ENCODE data around the gene PRR20A. TPM values are rescaled to one million over a fixed set of nuclear protein-coding genes. Genes with fewer than 3 reads are reported as not detected.
"Not testable (repeated sequence)": the region's sequence is repeated elsewhere in the genome, so short reads cannot be mapped to it uniquely, and the experiment has no call there.

The PRR20A gene
- polyA plus RNA-seq (2012; ENCODE audit: insufficient read depth, insufficient read length) = not detected

DNA sequence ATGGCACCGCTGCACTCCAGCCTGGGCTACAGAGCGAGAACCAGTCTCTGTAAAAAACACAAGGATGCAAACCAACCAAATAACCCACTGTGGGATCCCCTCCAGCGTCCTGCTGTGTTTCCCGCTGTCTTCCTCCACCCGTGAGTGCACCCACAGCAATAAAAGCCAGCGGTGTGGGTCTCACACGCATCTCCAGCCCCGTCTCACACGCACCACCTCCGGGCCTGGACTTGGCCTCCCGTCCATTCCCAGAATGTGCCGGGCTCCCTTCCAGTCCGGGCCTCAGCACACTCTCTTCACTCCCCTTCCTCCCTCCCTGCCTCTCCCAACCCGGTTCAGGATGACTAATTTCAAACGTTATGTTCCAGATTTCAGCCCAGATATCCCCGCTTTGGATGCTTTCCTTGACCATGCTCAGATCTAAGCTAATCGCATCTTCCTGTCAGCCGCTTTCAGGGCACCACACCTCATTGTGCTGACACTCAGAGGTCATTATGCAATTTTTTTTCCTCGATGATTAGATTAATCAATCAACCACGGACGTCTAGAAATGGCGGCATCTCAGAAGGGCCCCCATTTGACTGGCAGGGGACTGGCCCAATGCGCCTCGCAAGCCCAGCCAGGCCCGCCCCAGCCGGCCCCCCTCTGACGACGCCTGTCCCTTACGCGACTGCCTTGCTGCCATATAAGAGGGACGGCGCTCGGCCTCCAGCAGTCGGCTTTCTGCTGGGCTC lies at the start of gene PRR20A:
Gene PRR20A, plus strand, starts transcription at position 684 of the 734 bp plus-strand sequence. CDS start 387 bp downstream, outside the sequence.
- not testable (repeated sequence) for DNase-seq (ENCODE audit: low read depth, low spot score); H3K4me3 ChIP-seq (ENCODE audit: low read length)

DNA sequence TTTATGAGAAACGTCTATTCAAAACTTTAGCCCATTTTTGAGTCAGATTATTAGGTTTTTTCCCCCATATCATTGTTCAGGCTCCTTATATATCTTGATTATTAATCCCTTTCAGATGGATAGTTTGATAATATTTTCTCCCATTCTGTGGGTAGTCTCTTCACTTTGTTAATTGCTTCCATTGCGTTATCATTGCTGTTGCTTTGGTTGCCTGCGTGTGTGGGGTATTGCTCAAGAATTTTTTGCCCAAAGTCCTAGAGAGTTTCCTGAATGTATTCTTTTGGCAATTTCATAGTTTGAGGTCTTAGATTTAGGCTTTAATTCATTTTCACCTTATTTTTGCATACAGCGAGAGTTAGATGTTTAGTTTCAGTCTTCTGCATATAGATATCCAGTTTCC lies 25.8 kb upstream of the PRR20A start:
- no peak for DNase-seq (ENCODE audit: low read depth, low spot score)
- H3K4me3 ChIP-seq (ENCODE audit: low read length) = no peak overlapping the region

DNA sequence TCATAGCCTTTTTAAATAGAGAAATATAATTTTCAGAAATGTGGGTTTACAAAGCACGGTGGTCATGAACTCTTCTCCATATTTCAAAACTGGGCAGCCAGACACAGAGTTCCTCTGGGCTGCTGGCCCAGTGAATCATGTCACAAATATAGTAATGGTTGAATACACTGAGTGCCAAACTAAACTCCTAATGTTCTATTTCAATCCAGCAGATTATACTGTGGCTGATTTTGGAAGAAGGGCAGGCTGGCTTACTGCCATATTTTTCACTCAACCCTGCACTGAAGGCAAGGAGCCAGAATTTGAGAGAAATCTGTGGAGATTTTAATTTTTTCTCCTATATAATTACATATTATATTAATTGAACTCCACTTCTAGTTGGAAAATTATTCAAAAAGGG lies 17.0 kb upstream of the PRR20A start:
- no peak overlapping the region for H3K4me3 ChIP-seq (ENCODE audit: low read length)
- no peak for DNase-seq (ENCODE audit: low read depth, low spot score)

DNA sequence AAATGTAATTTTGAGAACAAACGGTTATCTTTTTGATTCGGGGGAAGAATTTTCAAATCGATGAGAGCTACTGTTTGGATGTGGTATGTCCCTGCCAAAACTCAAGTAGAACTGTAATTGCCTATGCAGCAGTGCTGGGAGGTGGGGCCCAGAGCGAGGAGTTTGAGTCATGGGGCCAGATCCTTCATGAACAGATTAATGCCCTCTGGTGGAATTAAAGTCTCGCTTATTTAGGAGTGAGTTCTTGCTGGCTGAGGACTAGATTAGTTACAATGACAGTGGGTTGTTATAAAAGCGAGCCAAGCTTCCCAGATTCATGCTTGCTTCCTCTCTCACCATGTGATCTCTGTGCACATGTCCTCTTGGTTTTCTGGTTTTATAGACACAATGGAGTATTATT lies 11.8 kb upstream of the PRR20A start:
- no peak overlapping the region for H3K4me3 ChIP-seq (ENCODE audit: low read length)
- DNase-seq (ENCODE audit: low read depth, low spot score) = peak; percentile 1

DNA sequence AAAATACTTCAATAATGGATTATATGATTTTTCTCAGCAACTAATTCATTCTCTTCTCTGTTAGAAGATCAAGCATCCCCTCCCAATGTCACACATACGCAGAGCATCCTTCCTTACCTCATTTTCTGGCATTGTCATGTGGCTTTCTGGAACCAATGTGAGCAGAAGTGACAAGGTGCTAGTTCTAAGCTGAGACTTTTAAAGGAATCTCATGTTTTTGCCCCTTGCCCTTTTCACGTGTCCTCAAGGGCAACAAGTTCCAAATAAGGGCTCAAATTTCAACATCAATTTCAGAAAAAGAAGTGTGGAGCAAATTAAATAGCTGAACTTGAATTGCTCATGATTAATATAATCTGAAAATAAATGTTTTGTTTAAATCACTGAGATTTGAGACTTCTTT lies 4.6 kb upstream of the PRR20A start:
- H3K4me3 ChIP-seq (ENCODE audit: low read length) = no peak overlapping the region
- no peak for DNase-seq (ENCODE audit: low read depth, low spot score)

DNA sequence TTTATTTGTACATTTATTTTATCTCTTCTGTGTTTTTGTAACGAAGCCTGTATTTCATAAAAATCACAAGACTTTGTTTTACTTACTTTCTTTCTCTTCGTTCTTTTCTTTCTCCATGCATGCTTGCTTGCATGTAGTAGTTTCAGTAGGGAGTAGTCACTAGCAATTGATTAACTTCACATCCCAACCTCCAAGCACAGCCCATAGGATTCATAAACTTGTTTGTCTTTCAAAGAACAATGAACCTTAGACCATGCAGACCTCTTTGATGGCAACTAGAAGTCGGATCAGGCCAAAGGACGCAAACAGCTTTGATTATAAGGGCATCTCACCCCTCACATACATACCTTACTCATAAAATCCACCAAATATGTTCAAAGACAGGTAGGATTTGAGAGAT lies 3.1 kb upstream of the PRR20A start:
- no peak overlapping the region for H3K4me3 ChIP-seq (ENCODE audit: low read length)
- DNase-seq (ENCODE audit: low read depth, low spot score) = no peak

DNA sequence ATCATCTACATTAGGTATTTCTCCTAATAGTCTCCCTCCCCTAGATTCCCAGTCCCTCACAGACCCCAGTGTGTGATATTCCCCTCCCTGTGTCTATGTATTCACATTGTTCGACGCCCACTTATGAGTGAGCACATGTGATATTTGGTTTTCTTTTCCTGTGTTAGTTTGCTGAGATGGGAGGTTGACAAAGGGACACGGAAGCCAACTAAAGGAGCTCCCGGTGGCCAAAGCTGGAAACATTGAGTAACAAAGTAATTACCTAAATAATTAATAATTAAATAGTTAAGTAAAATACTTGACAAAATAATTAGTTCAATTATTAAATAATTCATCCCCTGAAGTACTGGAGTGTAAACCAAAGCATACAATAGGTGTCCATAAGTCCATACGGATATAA lies 1.7 kb upstream of the PRR20A start:
- DNase-seq (ENCODE audit: low read depth, low spot score) = no peak
- H3K4me3 ChIP-seq (ENCODE audit: low read length) = no peak overlapping the region

DNA sequence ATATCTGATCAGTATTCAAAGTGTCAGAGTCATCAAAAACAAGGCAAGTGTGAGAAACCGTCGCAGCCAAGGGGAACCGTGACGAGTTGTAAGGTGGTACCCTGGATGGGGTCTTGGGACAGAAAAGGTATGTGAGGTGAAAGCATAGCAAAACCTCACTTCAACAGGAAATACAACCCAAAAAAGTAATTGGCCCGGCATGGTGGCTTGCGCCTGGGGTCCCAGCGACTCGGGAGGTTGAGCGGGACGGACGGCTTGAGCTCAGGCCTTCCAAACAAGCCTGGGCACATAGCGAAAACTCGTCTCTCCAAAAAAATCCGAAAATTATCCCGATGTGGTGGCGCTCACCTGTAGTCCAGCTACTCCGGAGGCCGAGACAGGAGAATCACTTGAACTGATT lies 937 bp upstream of the PRR20A start:
- H3K4me3 ChIP-seq (ENCODE audit: low read length); DNase-seq (ENCODE audit: low read depth, low spot score): not testable (repeated sequence)

DNA sequence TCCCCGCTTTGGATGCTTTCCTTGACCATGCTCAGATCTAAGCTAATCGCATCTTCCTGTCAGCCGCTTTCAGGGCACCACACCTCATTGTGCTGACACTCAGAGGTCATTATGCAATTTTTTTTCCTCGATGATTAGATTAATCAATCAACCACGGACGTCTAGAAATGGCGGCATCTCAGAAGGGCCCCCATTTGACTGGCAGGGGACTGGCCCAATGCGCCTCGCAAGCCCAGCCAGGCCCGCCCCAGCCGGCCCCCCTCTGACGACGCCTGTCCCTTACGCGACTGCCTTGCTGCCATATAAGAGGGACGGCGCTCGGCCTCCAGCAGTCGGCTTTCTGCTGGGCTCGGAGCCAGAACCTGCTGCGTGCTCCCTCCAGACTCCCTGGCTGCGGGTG lies 6.5 kb downstream of the PRR20A start, which contains the start of gene PRR20B:
Gene PRR20B, plus strand, starts transcription at position 301 of the 400 bp plus-strand sequence. CDS start 387 bp downstream, outside the sequence.
- not testable (repeated sequence) for DNase-seq (ENCODE audit: low read depth, low spot score); H3K4me3 ChIP-seq (ENCODE audit: low read length)

DNA sequence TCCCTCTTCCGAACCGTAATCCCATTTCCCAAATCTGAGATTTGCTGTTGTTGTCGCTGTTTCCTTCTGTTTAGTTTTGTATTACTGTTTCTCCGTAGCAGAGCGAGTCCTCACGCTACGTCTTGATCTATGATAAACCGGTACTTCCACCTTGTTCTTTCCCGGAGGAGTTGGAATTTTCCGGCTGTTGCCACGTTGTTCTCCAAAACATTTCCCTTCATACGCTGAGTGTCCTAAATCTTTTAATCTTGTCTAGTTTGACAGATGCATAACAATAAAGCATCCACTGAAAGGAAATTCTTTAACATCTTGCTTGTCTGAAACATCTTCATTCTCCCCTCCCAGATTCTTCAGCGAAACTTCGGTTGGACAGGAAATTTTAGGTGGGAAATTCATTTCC lies 7.4 kb downstream of the PRR20A start:
- not testable (repeated sequence) for H3K4me3 ChIP-seq (ENCODE audit: low read length); DNase-seq (ENCODE audit: low read depth, low spot score)

DNA sequence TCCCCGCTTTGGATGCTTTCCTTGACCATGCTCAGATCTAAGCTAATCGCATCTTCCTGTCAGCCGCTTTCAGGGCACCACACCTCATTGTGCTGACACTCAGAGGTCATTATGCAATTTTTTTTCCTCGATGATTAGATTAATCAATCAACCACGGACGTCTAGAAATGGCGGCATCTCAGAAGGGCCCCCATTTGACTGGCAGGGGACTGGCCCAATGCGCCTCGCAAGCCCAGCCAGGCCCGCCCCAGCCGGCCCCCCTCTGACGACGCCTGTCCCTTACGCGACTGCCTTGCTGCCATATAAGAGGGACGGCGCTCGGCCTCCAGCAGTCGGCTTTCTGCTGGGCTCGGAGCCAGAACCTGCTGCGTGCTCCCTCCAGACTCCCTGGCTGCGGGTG lies 13.0 kb downstream of the PRR20A start, which contains the start of gene PRR20C:
Gene PRR20C, plus strand, starts transcription at position 301 of the 400 bp plus-strand sequence. CDS start 387 bp downstream, outside the sequence.
- not testable (repeated sequence) for H3K4me3 ChIP-seq (ENCODE audit: low read length); DNase-seq (ENCODE audit: low read depth, low spot score)

DNA sequence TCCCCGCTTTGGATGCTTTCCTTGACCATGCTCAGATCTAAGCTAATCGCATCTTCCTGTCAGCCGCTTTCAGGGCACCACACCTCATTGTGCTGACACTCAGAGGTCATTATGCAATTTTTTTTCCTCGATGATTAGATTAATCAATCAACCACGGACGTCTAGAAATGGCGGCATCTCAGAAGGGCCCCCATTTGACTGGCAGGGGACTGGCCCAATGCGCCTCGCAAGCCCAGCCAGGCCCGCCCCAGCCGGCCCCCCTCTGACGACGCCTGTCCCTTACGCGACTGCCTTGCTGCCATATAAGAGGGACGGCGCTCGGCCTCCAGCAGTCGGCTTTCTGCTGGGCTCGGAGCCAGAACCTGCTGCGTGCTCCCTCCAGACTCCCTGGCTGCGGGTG lies 19.6 kb downstream of the PRR20A start, which contains the start of gene PRR20D:
Gene PRR20D, plus strand, starts transcription at position 301 of the 400 bp plus-strand sequence. CDS start 387 bp downstream, outside the sequence.
- DNase-seq (ENCODE audit: low read depth, low spot score); H3K4me3 ChIP-seq (ENCODE audit: low read length): not testable (repeated sequence)

DNA sequence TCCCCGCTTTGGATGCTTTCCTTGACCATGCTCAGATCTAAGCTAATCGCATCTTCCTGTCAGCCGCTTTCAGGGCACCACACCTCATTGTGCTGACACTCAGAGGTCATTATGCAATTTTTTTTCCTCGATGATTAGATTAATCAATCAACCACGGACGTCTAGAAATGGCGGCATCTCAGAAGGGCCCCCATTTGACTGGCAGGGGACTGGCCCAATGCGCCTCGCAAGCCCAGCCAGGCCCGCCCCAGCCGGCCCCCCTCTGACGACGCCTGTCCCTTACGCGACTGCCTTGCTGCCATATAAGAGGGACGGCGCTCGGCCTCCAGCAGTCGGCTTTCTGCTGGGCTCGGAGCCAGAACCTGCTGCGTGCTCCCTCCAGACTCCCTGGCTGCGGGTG lies 26.2 kb downstream of the PRR20A start, which contains the start of gene PRR20E:
Gene PRR20E, plus strand, starts transcription at position 301 of the 400 bp plus-strand sequence. CDS start 387 bp downstream, outside the sequence.
- not testable (repeated sequence) for H3K4me3 ChIP-seq (ENCODE audit: low read length); DNase-seq (ENCODE audit: low read depth, low spot score)

DNA sequence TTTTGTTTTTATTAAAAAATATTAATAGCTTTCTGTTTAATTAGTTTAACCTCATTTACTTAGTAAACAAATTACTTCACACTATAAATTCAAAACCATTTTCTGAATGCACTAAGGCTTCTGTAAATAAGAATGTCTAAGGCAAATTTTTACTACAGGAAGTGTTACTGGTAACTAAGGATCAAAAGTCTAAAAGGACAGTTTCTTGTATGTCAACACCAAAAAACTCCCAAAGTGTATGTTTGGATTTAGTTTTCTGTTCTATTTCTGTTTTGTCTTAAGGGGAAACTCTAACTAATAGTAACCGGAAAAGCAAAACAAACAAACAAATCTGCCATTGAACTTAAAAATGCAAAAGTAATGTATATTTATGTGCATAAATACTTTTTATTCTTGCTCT lies 50.9 kb downstream of the PRR20A start:
- H3K4me3 ChIP-seq (ENCODE audit: low read length) = no peak overlapping the region

More for the DNA sequence above, 50.9 kb downstream of the PRR20A start:
- DNase-seq (ENCODE audit: low read depth, low spot score) = no peak

Data from Jurkat, Clone E6-1 (cell line).